Stomach (tissue), 9 donors: ENCODE results near the gene MBD6. TPM values are rescaled to one million over a fixed set of nuclear protein-coding genes. Genes with fewer than 3 reads are reported as not detected.
"Not testable (repeated sequence)": the region's sequence is repeated elsewhere in the genome, so short reads cannot be mapped to it uniquely, and the experiment has no call there.

Source experiments
- DNase-seq, 2 donors: peaks; one replicate each; pipeline versions ENCODE4 v3.0.0 to v3.0.0-alpha.2; 2013 to 2019
- H3K27ac ChIP-seq, 5 donors: fragments of 200-600 bp in 4 of 5; sonication (generic) in 4 of 5; one replicate each; pipeline ENCODE4 v1.5.1; 2013 to 2019; ENCODE audit warnings: mild to moderate bottlenecking in 1 of 5, moderate library complexity in 1 of 5
- H3K27me3 ChIP-seq, 3 donors: fragments of 200-600 bp; sonication (generic); one replicate each; pipeline ENCODE4 v1.5.1; 2017 to 2019; ENCODE audit warnings: mixed run types in 1 of 3
- H3K36me3 ChIP-seq, 4 donors: fragments of 200-600 bp; sonication (generic); 1 replicate in 3 of 4; 2 replicates in 1 of 4; pipeline ENCODE4 v1.5.1; 2016 to 2019
- H3K4me1 ChIP-seq, 4 donors: fragments of 200-600 bp; sonication (generic); one replicate each; pipeline ENCODE4 v1.5.1; 2016 to 2019
- H3K4me3 ChIP-seq, 4 donors: fragments of 200-600 bp; sonication (generic) in 3 of 4; one replicate each; pipeline ENCODE4 v1.5.1; 2016 to 2019; ENCODE audit warnings: mild to moderate bottlenecking in 1 of 4
- H3K9me3 ChIP-seq, 4 donors: fragments of 200-600 bp; sonication (generic); one replicate each; pipeline ENCODE4 v1.5.1; 2016 to 2019
- CTCF ChIP-seq, 7 experiments: fragments of 450-650 bp in 4 of 7; fragments of 200-600 bp in 3 of 7; sonication (generic) in 3 of 7; IDR thresholded peaks; one replicate each; pipeline ENCODE4 v1.5.1; 2016 to 2019; ENCODE audit warnings: antibody characterized with exemption in 7 of 7, control low read depth in 2 of 7, mild to moderate bottlenecking in 1 of 7
- EP300 ChIP-seq: sonication (generic); formaldehyde crosslinking; IDR thresholded peaks from one replicate; pipeline ENCODE4 v1.6.1; 2017; ENCODE audit warnings: antibody characterized with exemption
- POLR2A ChIP-seq, 4 donors: fragments of 450-650 bp; IDR thresholded peaks; one replicate each; pipeline ENCODE4 v1.6.1; 2016; ENCODE audit warnings: antibody characterized with exemption in 4 of 4, control low read depth in 2 of 4, mild to moderate bottlenecking in 1 of 4, moderate library complexity in 1 of 4
- POLR2AphosphoS5 ChIP-seq, 3 donors: sonication (generic); formaldehyde crosslinking; IDR thresholded peaks; one replicate each; pipeline ENCODE4 v1.6.1; 2016; ENCODE audit warnings: antibody characterized with exemption in 3 of 3
- WGBS, 5 donors: extraction: QIAGEN DNeasy Blood & Tissue Kit in 3 of 5; methylation state at CpG; one replicate each; pipeline versions ENCODE4 v1.1.5 to v1.1.7; 2013 to 2018; 5-methylcytosine and 5-hydroxymethylcytosine counted together
- intact Hi-C: fragments of 100-400 bp; cut with DNase I; formaldehyde crosslinking; loops from one replicate; pipeline ENCODE4 v1.15.1; 2023; ENCODE audit warnings: low total_unique reads
- polyA plus RNA-seq, 3 donors: library from polyadenylated mRNA; stranded (reverse); fragments of 200-250 nt; gene quantifications; one replicate each; pipeline ENCODE4 v1.2.3, GENCODE V29; 2013
- total RNA-seq, 5 donors: library from RNA; depleted of rRNA; stranded (reverse); fragments of >200 nt; gene quantifications; one replicate each; pipeline versions ENCODE4 v1.1.0 to v1.2.3, GENCODE V29; 2014 to 2016
- donor health status: healthy with polysubstance abuse.
- donor health status: Bipolar disorder and iron deficiency.
- donor health status: healthy.

The MBD6 gene
- total and polyA plus RNA-seq, 8 donors: 4.8 to 129 (median 29.8) TPM

- 87 to 94% (median 92%) methylated on average over 2 of the region's 2 CpGs for WGBS, 5 donors
- intact Hi-C loops: no loop called here
- TF ChIP-seq EP300 (no peak), POLR2AphosphoS5 (IDR thresholded peaks at IDR 0.05) (no peak), POLR2A (IDR thresholded peaks at IDR 0.05) (no peak), CTCF (IDR thresholded peaks at IDR 0.05) (no peak)
Observed at GRCh38 chr12:57554453-57554852, 31.8 kb downstream of the MBD6 start.

GRCh38 chr12:57554897-57555296, 32.3 kb downstream of the MBD6 start:
- peaks cover 0 to 11% (median 11%) of the 10 kb centered on the region in 3 donors for H3K27me3 ChIP-seq
- no peak for DNase-seq
- H3K27ac ChIP-seq: no peak overlapping the region
- 87 to 100% (median 94%) methylated on average over 1 of the region's 1 CpG for WGBS, 5 donors
- H3K4me1 ChIP-seq: peaks cover 0 to 7% (median 6%) of the 10 kb centered on the region in 4 donors
- no peaks in the 10 kb centered on the region for H3K36me3 ChIP-seq
- no peak for TF ChIP-seq EP300
- no peak for TF ChIP-seq POLR2AphosphoS5 (IDR thresholded peaks at IDR 0.05)
- TF ChIP-seq CTCF (IDR thresholded peaks at IDR 0.05): no peak
- TF ChIP-seq POLR2A (IDR thresholded peaks at IDR 0.05): no peak
- H3K9me3 ChIP-seq: no peaks in the 10 kb centered on the region
- intact Hi-C loops: no loop called here
- no peak overlapping the region for H3K4me3 ChIP-seq

More at GRCh38 chr12:57554453-57554852, 31.8 kb downstream of the MBD6 start:
- Histone ChIP-seq H3K4me3 (no peak overlapping the region), H3K4me1 (peaks cover 0 to 11% (median 10%) of the 10 kb centered on the region in 4 donors), H3K27ac (no peak overlapping the region), H3K27me3 (peaks cover 0 to 16% (median 16%) of the 10 kb centered on the region in 3 donors), H3K9me3 (no peaks in the 10 kb centered on the region), H3K36me3 (no peaks in the 10 kb centered on the region)
- no peak for DNase-seq

- H3K4me3 ChIP-seq: no peak overlapping the region
- TF ChIP-seq POLR2AphosphoS5 (IDR thresholded peaks at IDR 0.05): no peak
- no peak for TF ChIP-seq POLR2A (IDR thresholded peaks at IDR 0.05)
- no peak for TF ChIP-seq EP300
- TF ChIP-seq CTCF (IDR thresholded peaks at IDR 0.05): no peak
- no peak for DNase-seq
- intact Hi-C loops: no loop called here
- H3K27ac ChIP-seq: no peak overlapping the region
- no peaks in the 10 kb centered on the region for H3K36me3 ChIP-seq
- H3K4me1 ChIP-seq: no peaks in the 10 kb centered on the region
- peaks cover 0 to 18% (median 0%) of the 10 kb centered on the region in 3 donors for H3K27me3 ChIP-seq
- WGBS, 5 donors: 76 to 86% (median 77%) methylated on average over 4 of the region's 4 CpGs
- no peaks in the 10 kb centered on the region for H3K9me3 ChIP-seq
Observed at GRCh38 chr12:57558864-57559263, 36.2 kb downstream of the MBD6 start.

DNA sequence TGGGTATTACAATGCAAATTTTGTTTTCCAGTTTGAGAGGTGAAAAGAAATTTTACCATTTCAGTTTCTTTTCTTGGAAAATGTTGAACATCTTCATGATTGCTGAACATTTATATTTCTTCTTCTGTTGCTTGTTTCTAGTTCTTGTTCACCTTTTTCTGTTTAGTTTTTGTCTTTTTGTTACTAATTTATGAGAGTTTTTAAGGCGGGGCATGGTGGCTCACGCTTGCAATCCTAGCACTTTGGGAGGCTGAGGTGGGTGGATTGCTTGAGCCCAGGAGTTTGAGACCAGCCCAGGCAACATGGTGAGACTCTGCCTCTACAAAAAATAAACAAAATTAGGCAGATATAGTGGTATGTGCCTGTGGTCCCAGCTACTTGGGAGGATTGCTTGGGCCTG, 37.9 kb downstream of the MBD6 start:
- no peaks in the 10 kb centered on the region for H3K36me3 ChIP-seq
- H3K4me1 ChIP-seq: no peaks in the 10 kb centered on the region
- no peak overlapping the region for H3K27ac ChIP-seq
- DNase-seq: no peak
- intact Hi-C loops: no loop called here
- H3K4me3 ChIP-seq: no peak overlapping the region
- no peaks in the 10 kb centered on the region for H3K9me3 ChIP-seq
- 90 to 96% (median 92%) methylated on average over 2 of the region's 2 CpGs for WGBS, 5 donors
- peaks cover 0 to 21% (median 0%) of the 10 kb centered on the region in 3 donors for H3K27me3 ChIP-seq
- TF ChIP-seq POLR2A (IDR thresholded peaks at IDR 0.05) (no peak), EP300 (no peak), POLR2AphosphoS5 (IDR thresholded peaks at IDR 0.05) (no peak), CTCF (IDR thresholded peaks at IDR 0.05) (no peak)

GRCh38 chr12:57561117-57561516, 38.5 kb downstream of the MBD6 start:
- H3K9me3 ChIP-seq, intact Hi-C loops, H3K4me1 ChIP-seq, H3K4me3 ChIP-seq, H3K27ac ChIP-seq, DNase-seq, H3K36me3 ChIP-seq: not testable (repeated sequence)
- H3K27me3 ChIP-seq: peaks cover 0 to 21% (median 0%) of the 10 kb centered on the region in 3 donors
- 43 to 48% (median 46%) methylated on average over 1 of the region's 1 CpG for WGBS, 5 donors
